ENCODE data around the gene CREG2. TPM values are rescaled to one million over a fixed set of nuclear protein-coding genes. Genes with fewer than 3 reads are reported as not detected.

CREG2 gene
- total RNA-seq, 1 donor from 2014 or later, result not detected

DNA sequence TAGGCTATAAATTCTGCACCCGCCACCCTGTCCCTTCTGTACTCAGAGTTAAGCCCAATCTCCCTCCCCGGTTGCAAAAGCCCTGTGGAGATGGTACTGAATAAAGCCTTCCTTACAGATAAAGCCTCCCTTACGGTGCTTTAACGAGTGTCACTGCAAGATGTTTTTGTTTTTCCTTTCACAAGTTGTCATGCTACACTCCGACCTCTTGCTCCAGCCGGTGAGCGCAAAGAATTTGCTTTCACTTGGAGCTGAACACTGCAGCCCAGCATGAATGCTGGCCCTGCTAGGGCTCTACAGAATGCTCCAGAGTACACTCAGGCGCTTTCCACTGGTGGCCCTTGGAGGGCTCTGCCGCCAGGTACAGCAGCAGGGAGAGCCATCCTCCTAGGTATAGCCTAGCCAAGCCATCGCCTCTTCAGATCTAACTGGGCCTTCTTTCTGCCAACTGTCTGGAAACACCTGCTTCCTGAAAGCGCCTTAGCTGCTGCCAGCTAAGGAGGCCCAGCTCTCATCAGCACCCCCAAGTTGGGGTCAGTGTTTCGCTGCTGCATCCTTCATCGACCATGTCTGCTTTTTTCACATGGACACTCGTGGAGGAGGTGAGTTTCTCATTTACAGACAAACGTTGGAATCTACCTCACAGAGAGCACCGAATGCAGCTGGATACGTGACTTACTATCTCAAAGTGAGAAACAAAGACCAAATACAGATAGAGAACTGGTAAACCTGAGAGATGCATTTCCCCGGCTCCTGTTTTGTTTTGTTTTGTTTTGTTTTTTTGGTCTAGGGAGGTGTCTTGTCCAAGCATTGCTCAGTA lies 13.4 kb upstream of the CREG2 start:
- H3K4me3 ChIP-seq, result no peak overlapping the region
- no peak overlapping the region for H3K27ac ChIP-seq
- peaks cover 13% of the 10 kb centered on the region for H3K27me3 ChIP-seq
- ATAC-seq (no peak), DNase-seq (no peak)
- intact Hi-C loops (cut with DNase I), result no loop called here
- TF ChIP-seq, protein P1, sequence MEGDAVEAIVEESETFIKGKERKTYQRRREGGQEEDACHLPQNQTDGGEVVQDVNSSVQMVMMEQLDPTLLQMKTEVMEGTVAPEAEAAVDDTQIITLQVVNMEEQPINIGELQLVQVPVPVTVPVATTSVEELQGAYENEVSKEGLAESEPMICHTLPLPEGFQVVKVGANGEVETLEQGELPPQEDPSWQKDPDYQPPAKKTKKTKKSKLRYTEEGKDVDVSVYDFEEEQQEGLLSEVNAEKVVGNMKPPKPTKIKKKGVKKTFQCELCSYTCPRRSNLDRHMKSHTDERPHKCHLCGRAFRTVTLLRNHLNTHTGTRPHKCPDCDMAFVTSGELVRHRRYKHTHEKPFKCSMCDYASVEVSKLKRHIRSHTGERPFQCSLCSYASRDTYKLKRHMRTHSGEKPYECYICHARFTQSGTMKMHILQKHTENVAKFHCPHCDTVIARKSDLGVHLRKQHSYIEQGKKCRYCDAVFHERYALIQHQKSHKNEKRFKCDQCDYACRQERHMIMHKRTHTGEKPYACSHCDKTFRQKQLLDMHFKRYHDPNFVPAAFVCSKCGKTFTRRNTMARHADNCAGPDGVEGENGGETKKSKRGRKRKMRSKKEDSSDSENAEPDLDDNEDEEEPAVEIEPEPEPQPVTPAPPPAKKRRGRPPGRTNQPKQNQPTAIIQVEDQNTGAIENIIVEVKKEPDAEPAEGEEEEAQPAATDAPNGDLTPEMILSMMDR (IDR thresholded peaks at IDR 0.05), result no peak
- no peaks in the 10 kb centered on the region for H3K36me3 ChIP-seq
- H3K9me3 ChIP-seq, result no peaks in the 10 kb centered on the region
- H3K4me1 ChIP-seq, result no peaks in the 10 kb centered on the region

DNA sequence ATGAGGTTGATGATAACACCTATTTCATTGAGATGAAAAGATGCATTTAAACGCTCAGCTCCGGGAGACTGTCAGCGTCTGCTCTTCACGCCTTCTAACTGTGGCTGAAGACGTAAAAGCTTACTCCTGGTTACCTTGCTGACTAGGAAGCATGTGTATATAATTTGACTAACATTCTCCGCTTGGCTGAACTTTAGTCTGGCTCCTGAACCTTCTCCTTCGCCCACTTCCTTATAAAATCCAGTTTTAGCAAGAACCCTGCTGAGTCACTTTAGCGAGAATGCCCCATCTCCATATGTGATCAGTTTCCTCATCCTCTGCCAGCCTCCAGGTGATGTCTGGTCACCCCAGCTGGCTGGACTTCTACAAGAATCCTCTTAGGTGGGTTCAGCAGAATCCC lies 12.7 kb upstream of the CREG2 start:
- TF ChIP-seq, protein P1 (IDR thresholded peaks at IDR 0.05), result no peak
- H3K27me3 ChIP-seq, result peaks cover 13% of the 10 kb centered on the region
- no peaks in the 10 kb centered on the region for H3K4me1 ChIP-seq
- H3K27ac ChIP-seq, result no peak overlapping the region
- intact Hi-C loops (cut with DNase I), result no loop called here
- peak; percentile 68 for ATAC-seq
- no peaks in the 10 kb centered on the region for H3K36me3 ChIP-seq
- DNase-seq, result no peak
- no peak overlapping the region for H3K4me3 ChIP-seq
- H3K9me3 ChIP-seq, result no peaks in the 10 kb centered on the region

DNA sequence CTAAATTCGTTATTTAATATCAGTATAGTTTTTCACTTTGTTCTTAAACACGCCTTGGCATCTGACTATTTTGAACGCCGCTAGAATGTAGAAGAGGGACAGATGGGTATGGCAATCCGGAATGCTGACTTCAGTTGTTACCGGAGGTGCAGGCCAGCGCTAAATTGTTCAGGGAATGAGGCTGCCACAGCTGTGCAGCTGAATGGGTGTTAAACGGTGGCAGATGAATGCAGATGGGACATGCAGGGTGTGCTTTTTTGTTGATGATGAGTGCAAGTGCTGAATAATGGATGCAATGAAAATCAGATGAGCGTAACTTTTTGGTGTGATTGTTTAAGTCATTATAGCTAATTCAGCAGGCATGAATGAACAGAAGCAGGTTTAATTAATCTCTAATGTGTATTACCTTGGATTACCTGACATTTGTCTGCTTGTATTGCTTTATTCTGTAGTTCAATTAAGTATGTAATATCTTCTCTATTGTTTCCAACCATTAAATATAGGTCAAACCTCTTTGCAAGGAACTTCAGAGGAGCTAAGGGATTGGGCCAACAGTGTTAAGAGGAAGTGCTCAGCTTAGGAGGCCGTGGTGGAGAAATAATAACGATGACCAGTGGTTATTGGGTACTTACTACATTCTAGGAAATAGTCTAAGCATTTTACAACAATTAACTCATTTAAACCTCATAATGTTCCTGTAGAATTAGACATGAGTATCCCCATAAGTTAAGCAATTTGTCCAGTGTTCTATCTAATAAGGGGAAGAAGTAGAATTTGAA lies 11.9 kb upstream of the CREG2 start:
- Histone ChIP-seq H3K4me1 (no peaks in the 10 kb centered on the region), H3K4me3 (no peak overlapping the region), H3K36me3 (no peaks in the 10 kb centered on the region), H3K9me3 (no peaks in the 10 kb centered on the region), H3K27me3 (peaks cover 13% of the 10 kb centered on the region), H3K27ac (no peak overlapping the region)
- TF ChIP-seq, protein P1 (IDR thresholded peaks at IDR 0.05), result no peak
- ATAC-seq (peak; percentile 81), DNase-seq (no peak)
- intact Hi-C loops (cut with DNase I), result no loop called here

DNA sequence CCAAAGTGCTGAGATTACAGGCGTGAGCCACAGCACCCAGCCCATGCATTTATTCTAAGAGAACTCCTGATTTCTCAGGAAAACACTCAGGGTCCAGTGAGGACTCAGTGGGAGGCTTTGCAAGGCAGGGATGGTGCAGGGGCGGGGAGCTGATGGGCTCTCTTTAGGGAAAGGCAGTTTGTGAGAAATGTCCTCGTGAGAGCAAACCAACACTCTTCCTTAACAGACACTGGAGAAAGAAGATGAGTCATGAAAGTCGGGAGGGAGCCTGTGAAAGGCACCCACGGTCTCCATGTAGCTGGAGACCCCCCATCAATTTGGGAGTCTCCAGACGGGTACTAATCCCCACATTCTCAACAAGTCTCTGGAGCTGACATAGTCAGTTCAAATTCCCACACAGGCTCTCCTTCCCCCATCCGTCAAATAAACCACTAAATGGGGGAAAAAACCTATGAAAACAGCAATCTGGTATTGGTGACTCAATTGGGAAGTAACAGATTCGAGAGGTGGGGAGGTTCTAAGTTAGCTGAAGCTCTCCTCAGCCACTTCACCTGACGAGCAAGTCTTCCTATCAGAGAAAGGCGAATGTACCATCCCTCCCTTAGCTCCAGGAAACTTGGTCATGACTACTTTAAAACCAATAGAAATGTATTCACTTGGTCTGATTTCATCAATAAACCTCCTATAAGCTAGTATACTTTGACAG lies 11.0 kb upstream of the CREG2 start:
- TF ChIP-seq, protein P1 (IDR thresholded peaks at IDR 0.05), result no peak
- H3K4me1 ChIP-seq, result no peaks in the 10 kb centered on the region
- peaks cover 13% of the 10 kb centered on the region for H3K27me3 ChIP-seq
- DNase-seq (no peak), ATAC-seq (no peak)
- no peaks in the 10 kb centered on the region for H3K9me3 ChIP-seq
- H3K27ac ChIP-seq, result no peak overlapping the region
- no peak overlapping the region for H3K4me3 ChIP-seq
- no peaks in the 10 kb centered on the region for H3K36me3 ChIP-seq
- intact Hi-C loops (cut with DNase I), result no loop called here

DNA sequence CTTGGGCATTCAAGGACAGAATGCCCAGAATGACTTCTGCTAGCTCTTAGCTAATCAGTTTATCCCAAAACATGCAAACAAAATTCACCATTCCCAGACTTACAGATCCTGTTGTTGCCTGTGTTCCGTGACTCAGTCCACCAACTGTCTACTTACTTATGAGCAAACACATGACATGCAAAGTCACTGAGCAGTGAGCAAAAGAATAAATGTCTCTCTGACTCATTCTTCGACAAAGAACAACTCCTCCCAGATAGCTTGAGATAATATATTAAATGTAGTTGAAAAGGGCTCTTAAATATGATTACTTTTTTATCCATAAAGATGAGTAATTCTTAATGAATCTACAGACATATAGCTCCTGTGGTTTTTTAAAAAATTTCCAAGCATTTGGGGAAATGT lies 9.0 kb upstream of the CREG2 start:
- no peak for DNase-seq

More for the DNA sequence above, 9.0 kb upstream of the CREG2 start:
- peaks cover 13% of the 10 kb centered on the region for H3K27me3 ChIP-seq
- H3K4me3 ChIP-seq, result no peak overlapping the region
- H3K36me3 ChIP-seq, result no peaks in the 10 kb centered on the region
- TF ChIP-seq, protein P1 (IDR thresholded peaks at IDR 0.05), result no peak
- no peak for ATAC-seq
- H3K4me1 ChIP-seq, result no peaks in the 10 kb centered on the region
- no peak overlapping the region for H3K27ac ChIP-seq
- no peaks in the 10 kb centered on the region for H3K9me3 ChIP-seq
- intact Hi-C loops (cut with DNase I), result no loop called here

Data from upper lobe of right lung (tissue), 1 donor.